Heart right ventricle (tissue), 16 donors: Measurements from ENCODE around the gene STAMBPL1. TPM values are rescaled to one million over a fixed set of nuclear protein-coding genes. Genes with fewer than 3 reads are reported as not detected.

Experiments used
- ATAC-seq, 8 donors: fragments of 200-7000 bp; cut with Tn5 transposase; one replicate each; pipeline ENCODE4 v1.9.1; 2020; ENCODE audit warnings: mild to moderate bottlenecking in 8 of 8, moderate library complexity in 8 of 8, moderate number of reproducible peaks in 1 of 8
- DNase-seq, 2 donors: peaks; one replicate each; pipeline ENCODE4 v3.0.0-alpha.2; 2020
- H3K27ac ChIP-seq, 10 donors: fragments of 200-600 bp; sonication (generic) in 2 of 10; one replicate each; pipeline versions ENCODE4 v1.5.0 to v1.8.0; 2020 to 2022; ENCODE audit warnings: mild to moderate bottlenecking in 3 of 10
- H3K27me3 ChIP-seq, 7 donors: fragments of 200-600 bp; one replicate each; pipeline ENCODE4 v1.8.0; 2021 to 2022; ENCODE audit warnings: mild to moderate bottlenecking in 2 of 7
- H3K36me3 ChIP-seq, 9 donors: fragments of 200-600 bp; sonication (generic) in 1 of 9; one replicate each; pipeline versions ENCODE4 v1.5.0 to v1.8.0; 2020 to 2022; ENCODE audit warnings: mild to moderate bottlenecking in 2 of 9
- H3K4me1 ChIP-seq, 9 donors: fragments of 200-600 bp; sonication (generic) in 1 of 9; one replicate each; pipeline versions ENCODE4 v1.5.0 to v1.8.0; 2020 to 2022; ENCODE audit warnings: mild to moderate bottlenecking in 4 of 9
- H3K4me3 ChIP-seq, 10 donors: fragments of 200-600 bp; sonication (generic) in 2 of 10; one replicate each; pipeline versions ENCODE4 v1.5.0 to v1.8.0; 2020 to 2022; ENCODE audit warnings: mild to moderate bottlenecking in 7 of 10, moderate library complexity in 2 of 10
- H3K9me3 ChIP-seq, 11 donors: fragments of 200-600 bp in 10 of 11; sonication (generic) in 2 of 11; one replicate each; pipeline versions ENCODE4 v1.5.0 to v1.8.0; 2013 to 2022; ENCODE audit warnings: mild to moderate bottlenecking in 2 of 11, control low read depth in 1 of 11, moderate library complexity in 1 of 11
- CTCF ChIP-seq, 9 donors: fragments of 200-600 bp; sonication (generic) in 2 of 9; IDR thresholded peaks; one replicate each; pipeline versions ENCODE4 v1.5.0 to v1.8.0; 2021 to 2022; ENCODE audit warnings: antibody characterized with exemption in 9 of 9, mild to moderate bottlenecking in 5 of 9, moderate library complexity in 1 of 9
- WGBS, 2 donors: extraction: QIAGEN DNeasy Blood & Tissue Kit; methylation state at CpG; one replicate each; pipeline ENCODE4 v1.1.7; 2013; ENCODE audit warnings: inconsistent platforms in 1 of 2; 5-methylcytosine and 5-hydroxymethylcytosine counted together
- intact Hi-C, 10 donors: fragments of 100-400 bp; cut with DNase I; formaldehyde crosslinking; loops; one replicate each; pipeline versions ENCODE4 v1.11.1 to v1.14.2; 2022
- polyA plus RNA-seq, 2 donors: library from polyadenylated mRNA; stranded (reverse); fragments of 200-250 nt; gene quantifications; one replicate each; pipeline ENCODE4 v1.2.3, GENCODE V29; 2013
- total RNA-seq, 10 donors: library from RNA; stranded (reverse); fragmentation: NEBNext Ultra II Directional in 3 of 10; extraction: Animal tissue kit (Norgen Biotek cat#: 25700) in 3 of 10; gene quantifications; one replicate each; pipeline versions ENCODE4 v1.2.1 to v1.2.4, GENCODE V29; 2021 to 2023
- donor health status: Arrhythmogenic right ventricular cardiomyopathy.
- donor health status: ischemic (EF 13 %, LVEDD 7.1; RV severe dilation, severe dysfunction).
- donor health status: healthy with polysubstance abuse.
- donor health status: DM: no; HTN: yes; CAD: no.
- donor health status: DM: no; HTN: no; CAD: no.
- donor health status: ischemic (EF 25% LVEDD 6.9; RV normal size, moderate dysfunction).
- donor health status: ischemic (EF 25% LVEDD 5.7; RV mildly dilated, moderate dysfunction).
- donor health status: healthy.
- donor health status: DM: yes; HTN: yes; CAD: no.
- donor health status: Ischemic cardiomyopathy.
- donor health status: ischemic (EF 35%, LVEDD 5.7; RV mildly dilated, moderate dysfunction).
- donor health status: nonischemic (EF 11% LVEDD 7.7; RV severe dilation, severe dysfunction).
- donor health status: DM: yes; HTN: yes; CAD: no.
- donor health status: PGD.
- donor health status: ischemic (EF 29% LVEDD 5.4; RV normal size, mild dysfunction).
- donor health status: nonischemic (EF 23%, LVEDD 6.1; RV moderate dilation, normal function).

Gene STAMBPL1
- total and polyA plus RNA-seq, 12 donors = 0.94 to 3.3 (median 2.7) TPM

- Histone ChIP-seq H3K4me1 (peaks cover 0 to 50% (median 0%) of the 10 kb centered on the region in 9 donors), H3K4me3 (no peak overlapping the region), H3K36me3 (no peaks in the 10 kb centered on the region), H3K27me3 (no peaks in the 10 kb centered on the region), H3K27ac (no peak overlapping the region), H3K9me3 (no peaks in the 10 kb centered on the region)
- no peak for TF ChIP-seq CTCF (IDR thresholded peaks at IDR 0.05)
- no peak for DNase-seq
- ATAC-seq = no peak
- intact Hi-C loops = loop anchor here in 1 of 10 donors (5.0 kb wide), 1 partner anchor 43 kb away; no protein-coding TSS in a partner anchor
Observed at GRCh38 chr10:88888810-88889445, 8.9 kb downstream of the STAMBPL1 start.

- H3K27ac ChIP-seq = no peak overlapping the region
- no peak for ATAC-seq
- no peak for DNase-seq
- 92 to 95% methylated on average over 1 of the region's 1 CpG for WGBS, 2 donors
- H3K4me1 ChIP-seq = peaks cover 0 to 49% (median 0%) of the 10 kb centered on the region in 9 donors
- H3K27me3 ChIP-seq = no peaks in the 10 kb centered on the region
- intact Hi-C loops = loop anchor here in 1 of 10 donors (5.0 kb wide), 1 partner anchor 43 kb away; no protein-coding TSS in a partner anchor
- H3K9me3 ChIP-seq = no peaks in the 10 kb centered on the region
- no peaks in the 10 kb centered on the region for H3K36me3 ChIP-seq
- H3K4me3 ChIP-seq = no peak overlapping the region
- TF ChIP-seq CTCF (IDR thresholded peaks at IDR 0.05) = no peak
Observed at GRCh38 chr10:88889559-88890337, 9.7 kb downstream of the STAMBPL1 start.

DNA sequence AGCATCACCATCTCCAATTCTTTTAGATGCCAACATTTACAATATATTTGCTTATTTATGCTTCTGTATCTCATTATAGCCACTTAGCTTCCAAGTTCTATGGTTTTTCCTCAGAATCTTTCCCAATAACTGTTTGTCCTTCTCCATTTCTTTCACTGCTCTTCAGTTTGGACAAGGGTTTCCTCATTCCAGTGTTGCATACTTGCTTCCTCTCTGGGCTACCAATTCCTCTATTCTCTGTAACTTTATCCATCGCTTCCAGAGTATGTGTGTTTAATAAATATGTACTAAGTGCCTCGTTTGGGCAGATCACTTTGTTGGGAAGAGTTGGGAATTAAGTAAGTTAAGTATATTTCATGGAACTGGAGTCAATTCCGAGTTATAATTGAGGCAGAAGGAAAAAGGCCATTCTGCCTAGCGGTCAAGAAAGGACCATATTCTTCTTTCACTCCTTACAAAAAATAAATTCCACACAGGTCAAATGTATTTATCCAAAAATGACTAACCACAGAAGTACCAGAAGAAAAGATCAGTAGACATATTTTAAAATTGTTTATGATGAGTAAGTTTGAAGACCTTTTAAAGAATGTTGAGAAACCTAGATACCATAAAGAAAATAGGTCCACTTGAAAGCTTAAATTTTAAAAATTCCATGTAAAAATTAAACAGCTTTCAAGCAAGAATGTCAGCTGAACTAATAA is 10.8 kb downstream of the STAMBPL1 start:
- intact Hi-C loops = no loop called here
- Histone ChIP-seq H3K36me3 (no peaks in the 10 kb centered on the region), H3K4me3 (no peak overlapping the region), H3K4me1 (peaks cover 0 to 56% (median 6%) of the 10 kb centered on the region in 9 donors), H3K9me3 (no peaks in the 10 kb centered on the region), H3K27ac (no peak overlapping the region), H3K27me3 (no peaks in the 10 kb centered on the region)
- TF ChIP-seq CTCF (IDR thresholded peaks at IDR 0.05) = no peak
- ATAC-seq = no peak
- 94 to 97% methylated on average over 4 of the region's 4 CpGs for WGBS, 2 donors
- DNase-seq = no peak

GRCh38 chr10:88892222-88892967 is 12.3 kb downstream of the STAMBPL1 start:
- ATAC-seq (no peak), DNase-seq (no peak)
- Histone ChIP-seq H3K4me3 (no peak overlapping the region), H3K36me3 (no peaks in the 10 kb centered on the region), H3K27me3 (no peaks in the 10 kb centered on the region), H3K4me1 (peaks cover 0 to 68% (median 13%) of the 10 kb centered on the region in 9 donors), H3K9me3 (no peaks in the 10 kb centered on the region), H3K27ac (no peak overlapping the region)
- TF ChIP-seq CTCF (IDR thresholded peaks at IDR 0.05) = no peak
- WGBS, 2 donors = 65 to 80% methylated on average over 2 of the region's 2 CpGs
- intact Hi-C loops = no loop called here
